SK-N-SH treated with all-trans-retinoic acid at 6 μM for 48 hours (cell line): ENCODE data around the gene ITM2B.

Experiments
- ATAC-seq: fragments of 200-7000 bp; cut with Tn5 transposase; 3 replicates; pipeline ENCODE4 v1.9.1; 2020; ENCODE audit warnings: mild to moderate bottlenecking, moderate library complexity
- ARNTL ChIP-seq: fragments of 450-650 bp; formaldehyde crosslinking; IDR thresholded peaks from 2 replicates; pipeline ENCODE4 v1.5.0; 2020; ENCODE audit warnings: low read depth, mild to moderate bottlenecking, moderate library complexity, borderline replicate concordance
- BACH2 ChIP-seq: fragments of 250-450 bp; sonication (Bioruptor Pico); IDR thresholded peaks from 2 replicates; pipeline ENCODE4 v1.9.0; 2021; ENCODE audit warnings: mild to moderate bottlenecking, borderline replicate concordance
- CREB5 ChIP-seq: fragments of 250-450 bp; sonication (Bioruptor Pico); IDR thresholded peaks from 2 replicates; pipeline ENCODE4 v1.5.1; 2020; ENCODE audit warnings: low read depth, mild to moderate bottlenecking, moderate library complexity
- CSDC2 ChIP-seq: fragments of 250-450 bp; sonication (Bioruptor Pico); IDR thresholded peaks from 2 replicates; pipeline ENCODE4 v1.5.0; 2020; ENCODE audit warnings: mild to moderate bottlenecking, moderate library complexity
- CSRNP3 ChIP-seq: fragments of 250-450 bp; sonication (Bioruptor Pico); IDR thresholded peaks from 2 replicates; pipeline ENCODE4 v1.5.1; 2021; ENCODE audit warnings: mild to moderate bottlenecking, moderate library complexity
- ESRRG ChIP-seq: fragments of 250-450 bp; sonication (Bioruptor Pico); IDR thresholded peaks from 2 replicates; pipeline ENCODE4 v1.6.1; 2021; ENCODE audit warnings: mild to moderate bottlenecking
- GLIS3 ChIP-seq: fragments of 250-450 bp; sonication (Bioruptor Pico); IDR thresholded peaks from 2 replicates; pipeline ENCODE4 v1.5.0; 2020; ENCODE audit warnings: mild to moderate bottlenecking, moderate library complexity
- ISL1 ChIP-seq: fragments of 250-450 bp; sonication (Bioruptor Pico); IDR thresholded peaks from 2 replicates; pipeline ENCODE4 v2.1.2; 2022; ENCODE audit warnings: mild to moderate bottlenecking, moderate library complexity
- OSR1 ChIP-seq: fragments of 250-450 bp; sonication (Bioruptor Pico); IDR thresholded peaks from 2 replicates; pipeline ENCODE4 v1.8.0; 2022; ENCODE audit warnings: moderate library complexity, mild to moderate bottlenecking, inconsistent platforms
- PATZ1 ChIP-seq: fragments of 250-450 bp; sonication (Bioruptor Pico); IDR thresholded peaks from 2 replicates; pipeline ENCODE4 v1.8.0; 2020; ENCODE audit warnings: mild to moderate bottlenecking, moderate library complexity, borderline replicate concordance
- POU6F1 ChIP-seq: fragments of 250-450 bp; sonication (Bioruptor Pico); IDR thresholded peaks from 2 replicates; pipeline ENCODE4 v1.8.0; 2021; ENCODE audit warnings: low read depth, mild to moderate bottlenecking, moderate library complexity, borderline replicate concordance
- PPARA ChIP-seq: fragments of 250-450 bp; sonication (Bioruptor Pico); IDR thresholded peaks from 2 replicates; pipeline ENCODE4 v1.5.0; 2020; ENCODE audit warnings: mild to moderate bottlenecking, borderline replicate concordance
- RARB ChIP-seq: fragments of 250-450 bp; sonication (Bioruptor Pico); IDR thresholded peaks from 2 replicates; pipeline ENCODE4 v1.8.0; 2021; ENCODE audit warnings: mild to moderate bottlenecking, moderate library complexity
- SNAI2 ChIP-seq: fragments of 250-450 bp; sonication (Bioruptor Pico); IDR thresholded peaks from 2 replicates; pipeline ENCODE4 v1.5.0; 2020; ENCODE audit warnings: mild to moderate bottlenecking, moderate library complexity
- TSHZ2 ChIP-seq: fragments of 250-450 bp; sonication (Bioruptor Pico); IDR thresholded peaks from 2 replicates; pipeline ENCODE4 v1.5.0; 2020; ENCODE audit warnings: mild to moderate bottlenecking, moderate library complexity
- ZC3H10 ChIP-seq: fragments of 250-450 bp; sonication (Bioruptor Pico); IDR thresholded peaks from 2 replicates; pipeline ENCODE4 v1.5.1; 2021; ENCODE audit warnings: mild to moderate bottlenecking, moderate library complexity
- ZFP3 ChIP-seq: fragments of 250-450 bp; sonication (Bioruptor Pico); IDR thresholded peaks from 2 replicates; pipeline ENCODE4 v1.5.0; 2020; ENCODE audit warnings: mild to moderate bottlenecking, moderate library complexity
- ZFP30 ChIP-seq: fragments of 450-650 bp; formaldehyde crosslinking; IDR thresholded peaks from 2 replicates; pipeline ENCODE4 v1.5.0; 2022; ENCODE audit warnings: mild to moderate bottlenecking, moderate library complexity
- ZNF565 ChIP-seq: fragments of 450-650 bp; formaldehyde crosslinking; conservative IDR thresholded peaks from 2 replicates; pipeline ENCODE4 v1.5.0; 2020; ENCODE audit warnings: low read depth, mild to moderate bottlenecking, moderate library complexity
- ZNF70 ChIP-seq: fragments of 450-650 bp; formaldehyde crosslinking; IDR thresholded peaks from 2 replicates; pipeline ENCODE4 v1.5.0; 2020; ENCODE audit warnings: mild to moderate bottlenecking, moderate library complexity
- ZNF8 ChIP-seq: fragments of 450-650 bp; formaldehyde crosslinking; IDR thresholded peaks from 2 replicates; pipeline ENCODE4 v1.5.0; 2020; ENCODE audit warnings: mild to moderate bottlenecking, moderate library complexity

The ITM2B gene

GRCh38 chr13:48246102-48246501, 13.1 kb downstream of the ITM2B start:
- TF ChIP-seq ZFP3 (CRISPR knock-in tag): no peak
- TF ChIP-seq ISL1 (CRISPR knock-in tag): no peak
- no peak for TF ChIP-seq GLIS3 (CRISPR knock-in tag)
- no peak for TF ChIP-seq ARNTL (CRISPR knock-in tag)
- no peak for TF ChIP-seq ZNF8 (CRISPR knock-in tag)
- TF ChIP-seq ZNF70: no peak
- TF ChIP-seq SNAI2: no peak
- no peak for TF ChIP-seq CSRNP3 (CRISPR knock-in tag)
- TF ChIP-seq CREB5: no peak
- no peak for TF ChIP-seq ZC3H10 (CRISPR knock-in tag)
- TF ChIP-seq POU6F1 (CRISPR knock-in tag): no peak
- no peak for TF ChIP-seq ZNF565 (CRISPR knock-in tag)
- no peak for TF ChIP-seq CSDC2 (CRISPR knock-in tag)
- no peak for TF ChIP-seq PATZ1 (CRISPR knock-in tag)
- no peak for TF ChIP-seq ZFP30
- no peak for TF ChIP-seq BACH2 (CRISPR knock-in tag)
- no peak for ATAC-seq

DNA sequence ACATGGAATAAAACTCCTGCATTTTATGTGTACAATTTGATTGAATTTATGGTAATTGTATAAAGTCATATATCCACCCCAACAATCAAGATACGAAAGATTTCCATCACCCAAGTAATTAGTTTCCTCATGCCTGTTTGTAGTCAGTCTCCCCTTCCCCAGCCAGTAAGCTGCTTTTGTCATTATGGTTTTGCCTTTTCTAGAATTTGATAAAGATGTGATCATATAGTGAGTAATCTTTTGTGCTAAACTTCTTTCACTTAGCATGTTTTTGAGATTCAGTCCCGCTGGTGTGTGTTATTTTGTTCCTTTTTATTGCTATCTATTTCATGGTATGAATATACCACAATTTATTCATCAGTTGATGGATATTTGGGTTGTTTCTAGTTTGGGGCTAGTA, 16.0 kb downstream of the ITM2B start:
- ATAC-seq: no peak
- no peak for TF ChIP-seq TSHZ2 (CRISPR knock-in tag)
- no peak for TF ChIP-seq SNAI2
- TF ChIP-seq POU6F1 (CRISPR knock-in tag): no peak
- TF ChIP-seq BACH2 (CRISPR knock-in tag): no peak
- TF ChIP-seq ZNF70: no peak
- TF ChIP-seq PPARA (CRISPR knock-in tag): no peak
- no peak for TF ChIP-seq GLIS3 (CRISPR knock-in tag)
- no peak for TF ChIP-seq CREB5
- TF ChIP-seq OSR1 (CRISPR knock-in tag): no peak
- TF ChIP-seq RARB (CRISPR knock-in tag): no peak
- TF ChIP-seq ESRRG (CRISPR knock-in tag): no peak
- no peak for TF ChIP-seq ZFP3 (CRISPR knock-in tag)
- TF ChIP-seq, all 23 proteins: peak for 0
